ENCODE data around the gene FAM216A. TPM values are rescaled to one million over a fixed set of nuclear protein-coding genes. Genes with fewer than 3 reads are reported as not detected.
"Not testable (repeated sequence)": the region's sequence is repeated elsewhere in the genome, so short reads cannot be mapped to it uniquely, and the experiment has no call there.

FAM216A gene, protein sequence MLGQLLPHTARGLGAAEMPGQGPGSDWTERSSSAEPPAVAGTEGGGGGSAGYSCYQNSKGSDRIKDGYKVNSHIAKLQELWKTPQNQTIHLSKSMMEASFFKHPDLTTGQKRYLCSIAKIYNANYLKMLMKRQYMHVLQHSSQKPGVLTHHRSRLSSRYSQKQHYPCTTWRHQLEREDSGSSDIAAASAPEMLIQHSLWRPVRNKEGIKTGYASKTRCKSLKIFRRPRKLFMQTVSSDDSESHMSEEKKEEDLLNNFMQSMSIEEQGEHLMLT
- 10 to 100 TPM in 3 of 5 donors, 1 to 10 TPM in 2; 6.3 to 16.5 (median 13.2) TPM for total RNA-seq
- total RNA-seq (2013): 9.7 TPM
- total RNA-seq: 4.2 to 52.8 (median 14.6) reads per million in 29 experiments

DNA sequence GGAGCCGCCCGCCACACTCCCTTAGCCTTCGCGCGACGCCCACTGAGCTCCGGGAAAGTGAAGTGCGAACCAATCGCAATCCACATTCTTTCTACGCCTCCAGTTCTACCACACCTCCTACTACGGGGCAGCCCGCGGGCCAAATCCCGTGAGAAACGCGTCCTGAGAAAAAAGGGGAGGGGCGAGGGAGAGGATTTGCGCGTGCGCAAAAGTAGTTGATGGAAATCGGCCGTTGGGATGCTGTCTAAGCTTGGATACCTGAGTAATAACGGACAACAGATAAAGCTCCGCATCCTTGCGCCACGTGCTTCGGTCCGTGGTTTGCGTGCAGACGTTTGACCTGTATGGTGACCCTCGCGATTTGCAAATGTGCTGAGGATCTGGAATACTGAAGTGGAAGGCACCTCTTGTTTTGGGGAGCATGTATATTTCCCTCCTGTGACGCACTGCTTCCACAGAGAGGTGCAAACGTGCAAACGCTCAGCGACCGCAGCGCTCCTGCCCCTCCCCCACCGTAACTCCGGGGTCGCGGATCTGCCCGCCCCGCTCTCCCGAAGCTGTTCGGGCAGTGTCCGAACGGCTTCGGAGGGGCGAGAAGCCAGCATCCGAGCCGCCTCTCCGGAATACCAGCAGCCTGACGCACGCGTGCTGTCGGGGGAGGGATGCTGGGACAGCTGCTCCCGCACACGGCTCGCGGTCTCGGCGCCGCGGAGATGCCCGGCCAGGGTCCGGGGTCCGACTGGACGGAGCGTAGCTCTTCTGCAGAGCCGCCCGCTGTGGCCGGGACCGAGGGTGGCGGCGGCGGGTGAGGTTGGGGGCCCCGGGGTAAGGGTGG, at the start of gene FAM216A, which contains the start of gene GPN3:
Gene FAM216A, plus strand, starts transcription at position 632 of the 835 bp plus-strand sequence. Its CDS starts 31 bp downstream, at position 663.
Gene GPN3, minus strand, starts transcription at position 44 of the 835 bp plus-strand sequence. CDS start 54 bp downstream, outside the sequence.
- H3K9me3 Mint-ChIP-seq: no peaks in the 10 kb centered on the region
- H3K27me3 Mint-ChIP-seq: no peaks in the 10 kb centered on the region
- Histone ChIP-seq H3K4me1 (ENCODE audit: control insufficient read depth in 1 of 2, extremely low read depth in 1 of 2, insufficient read depth in 2 of 2, low read length in 2 of 2) (peaks cover 10 to 26% of the 10 kb centered on the region in 2 experiments), H3K4me3 (ENCODE audit: control insufficient read depth in 1 of 2, extremely low read depth in 1 of 2, low read length in 1 of 2) (peak within 1 kb of the TSS; percentile 84 to 91), H3K27me3 (replicated peaks in 1 of 2; ENCODE audit: control insufficient read depth in 2 of 2, extremely low read depth in 1 of 2, insufficient read depth in 2 of 2, low read length in 1 of 2) (no peaks in the 10 kb centered on the region), H3K9me3 (no peaks in the 10 kb centered on the region), H3K36me3 (ENCODE audit: control insufficient read depth in 2 of 2, extremely low read depth in 1 of 2, insufficient read depth in 1 of 2, low read length in 1 of 2) (peaks cover 0 to 15% of the 10 kb centered on the region in 2 donors), H3K27ac (ENCODE audit: low read length) (peak within 1 kb of the TSS; percentile 81)
- H3K36me3 Mint-ChIP-seq: peaks cover 5% of the 10 kb centered on the region
- ChIA-PET CTCF (interaction anchor here (0.6 to 5.5 kb wide), 21 partner anchors 14 to 624 kb away, joined by 3 to 49 read pairs (median 4); partner anchors contain the start of genes ARPC3 (in 1 of the 2), RAD9B (in 1 of the 2) and VPS29 (in 1 of the 2)), POLR2A (interaction anchor here (0.6 to 2.6 kb wide), 3 partner anchors 18 to 273 kb away, joined by 4 to 9 read pairs (median 4); partner anchors contain the start of gene ARPC3 (in 1 of the 2))
- H3K4me1 Mint-ChIP-seq: peaks cover 30 to 44% (median 41%) of the 10 kb centered on the region in 3 donors
- WGBS (ENCODE audit: insufficient coverage): under 1% methylated on average over 64 of the region's 78 CpGs
- peak within 1 kb of the TSS; percentile 90 to 93 for H3K27ac Mint-ChIP-seq
- DNase-seq: peak; percentile 90 to 97 (median 93)
- peak within 1 kb of the TSS; percentile 81 to 97 (median 97) for H3K4me3 Mint-ChIP-seq
- peak; percentile 84 to 90 (median 86) for ATAC-seq (replicated peaks in 1 of 4)

DNA sequence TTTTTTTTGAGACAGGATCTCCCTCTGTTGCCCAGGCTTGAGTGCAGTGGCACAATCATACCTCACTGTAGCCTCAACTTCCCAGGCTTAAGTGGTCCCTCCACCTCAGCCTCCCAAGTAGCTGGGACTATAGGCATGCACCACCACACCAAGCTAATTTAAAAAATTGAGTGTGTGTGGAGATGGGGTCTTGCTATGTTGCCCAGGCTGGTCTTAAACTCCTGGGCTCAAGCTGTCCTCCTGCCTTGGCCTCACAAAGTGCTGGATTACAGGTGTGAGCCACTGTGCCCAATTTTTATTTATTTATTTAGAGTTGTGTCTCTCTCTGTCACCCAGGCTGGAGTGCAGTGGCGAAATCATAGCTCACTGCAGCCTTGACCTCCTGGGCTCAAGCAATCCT, 48.0 kb upstream of the FAM216A start:
- H3K27me3 ChIP-seq (replicated peaks in 1 of 2; ENCODE audit: control insufficient read depth in 2 of 2, extremely low read depth in 1 of 2, insufficient read depth in 2 of 2, low read length in 1 of 2): peaks cover 0 to 11% of the 10 kb centered on the region in 2 experiments
- H3K27ac Mint-ChIP-seq; H3K4me3 Mint-ChIP-seq; H3K4me3 ChIP-seq (ENCODE audit: control insufficient read depth in 1 of 2, extremely low read depth in 1 of 2, low read length in 1 of 2); H3K27ac ChIP-seq (ENCODE audit: low read length); H3K36me3 ChIP-seq (ENCODE audit: control insufficient read depth in 2 of 2, extremely low read depth in 1 of 2, insufficient read depth in 1 of 2, low read length in 1 of 2); H3K4me1 ChIP-seq (ENCODE audit: control insufficient read depth in 1 of 2, extremely low read depth in 1 of 2, insufficient read depth in 2 of 2, low read length in 2 of 2); H3K27me3 Mint-ChIP-seq; H3K9me3 Mint-ChIP-seq; DNase-seq; ATAC-seq (replicated peaks in 1 of 4); H3K4me1 Mint-ChIP-seq; H3K36me3 Mint-ChIP-seq; H3K9me3 ChIP-seq: not testable (repeated sequence)
- ChIA-PET POLR2A (interaction anchor here in 1 of 2 donors (0.5 kb wide), 1 partner anchor 121 kb away, joined by 8 read pairs; no protein-coding TSS in a partner anchor), CTCF (interaction anchor here (0.6 to 1.2 kb wide), 3 partner anchors 11 to 184 kb away, joined by 3 to 5 read pairs (median 4); no protein-coding TSS in a partner anchor)
- no CpG with 5 or more reads among the region's 1 CpG for WGBS (ENCODE audit: insufficient coverage)

DNA sequence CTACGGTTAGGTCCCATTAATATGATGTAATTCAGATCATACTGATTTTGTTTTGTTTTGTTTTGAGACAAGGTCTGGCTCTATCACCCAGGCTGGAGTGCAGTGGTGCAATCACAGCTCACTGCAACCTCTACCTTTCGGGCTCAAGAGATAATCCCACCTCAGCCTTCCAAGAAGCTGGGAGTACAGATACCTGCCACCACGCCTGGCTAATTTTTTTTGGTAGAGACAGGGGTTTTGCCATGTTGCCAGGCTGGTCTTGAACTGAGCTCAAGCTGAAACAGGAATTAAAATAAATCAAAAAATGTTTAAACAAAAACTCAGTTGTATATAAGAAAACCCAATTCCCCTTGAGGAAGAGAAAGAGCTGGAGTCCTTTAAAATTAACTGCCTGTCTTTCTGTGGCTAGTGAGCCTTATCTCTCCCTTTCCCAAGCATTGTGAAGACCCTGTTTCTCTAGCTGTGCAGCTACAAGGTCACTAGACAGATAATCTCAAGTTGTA, 47.4 kb upstream of the FAM216A start:
- no peak overlapping the region for H3K4me3 ChIP-seq (ENCODE audit: control insufficient read depth in 1 of 2, extremely low read depth in 1 of 2, low read length in 1 of 2)
- POLR2A ChIA-PET: no interaction called here

DNA sequence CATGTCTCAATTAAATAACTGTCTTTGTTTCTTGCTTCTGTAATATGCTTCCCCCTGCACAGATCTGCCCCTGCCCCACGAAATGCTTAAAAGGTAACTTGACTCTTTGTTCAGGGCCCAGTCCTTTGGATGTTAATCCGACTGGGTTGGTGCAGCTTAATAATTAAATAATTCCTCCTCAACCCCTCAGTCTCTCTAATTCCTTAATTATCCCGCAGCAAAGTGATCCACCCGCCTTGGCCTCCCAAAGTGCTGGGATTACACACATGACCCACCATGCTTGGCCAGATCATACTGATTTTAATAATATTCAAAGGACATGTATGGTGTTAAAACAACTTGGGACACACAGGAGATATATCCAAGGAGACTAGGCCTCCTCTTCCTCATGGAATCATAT, 46.9 kb upstream of the FAM216A start:
- POLR2A ChIA-PET: no interaction called here

More for the DNA sequence above, 47.4 kb upstream of the FAM216A start:
- Mint-ChIP-seq H3K36me3 (no peaks in the 10 kb centered on the region), H3K9me3 (no peaks in the 10 kb centered on the region), H3K4me1 (no peaks in the 10 kb centered on the region), H3K4me3 (no peak overlapping the region), H3K27ac (no peak overlapping the region), H3K27me3 (no peaks in the 10 kb centered on the region)
- no peak for ATAC-seq (replicated peaks in 1 of 4)
- Histone ChIP-seq H3K27ac (ENCODE audit: low read length) (no peak overlapping the region), H3K27me3 (replicated peaks in 1 of 2; ENCODE audit: control insufficient read depth in 2 of 2, extremely low read depth in 1 of 2, insufficient read depth in 2 of 2, low read length in 1 of 2) (peaks cover 0 to 11% of the 10 kb centered on the region in 2 experiments), H3K4me1 (ENCODE audit: control insufficient read depth in 1 of 2, extremely low read depth in 1 of 2, insufficient read depth in 2 of 2, low read length in 2 of 2) (no peaks in the 10 kb centered on the region), H3K9me3 (no peaks in the 10 kb centered on the region), H3K36me3 (ENCODE audit: control insufficient read depth in 2 of 2, extremely low read depth in 1 of 2, insufficient read depth in 1 of 2, low read length in 1 of 2) (no peaks in the 10 kb centered on the region)
- no CpG with 5 or more reads among the region's 3 CpGs for WGBS (ENCODE audit: insufficient coverage)
- CTCF ChIA-PET: interaction anchor here in 1 of 2 donors (1.2 to 1.3 kb wide), 2 partner anchors 10 to 47 kb away, joined by 3 to 5 read pairs; partner anchors contain the start of gene GPN3
- no peak for DNase-seq

DNA sequence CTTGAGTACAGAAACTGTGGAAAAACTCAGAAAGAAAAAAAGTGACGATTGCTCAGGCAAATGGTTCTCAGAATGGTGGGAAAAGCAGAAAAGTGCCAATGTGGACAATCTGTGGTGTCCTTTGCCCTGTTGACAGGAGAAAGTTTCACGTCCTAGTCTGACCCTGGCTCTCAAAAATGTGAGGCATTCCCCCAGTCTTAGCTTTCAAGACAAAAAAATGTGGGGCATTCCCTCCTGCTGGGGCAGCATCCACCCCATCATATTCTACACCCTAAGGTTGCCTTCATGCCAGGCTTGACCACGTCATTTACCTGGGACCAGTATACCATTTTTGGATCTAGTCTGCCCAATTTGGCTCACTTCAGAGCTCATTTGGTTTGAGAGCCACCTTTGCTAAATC, 44.4 kb upstream of the FAM216A start:
- Mint-ChIP-seq H3K4me1 (no peaks in the 10 kb centered on the region), H3K36me3 (no peaks in the 10 kb centered on the region), H3K9me3 (no peaks in the 10 kb centered on the region), H3K27me3 (no peaks in the 10 kb centered on the region), H3K4me3 (no peak overlapping the region), H3K27ac (no peak overlapping the region)
- Histone ChIP-seq H3K27me3 (replicated peaks in 1 of 2; ENCODE audit: control insufficient read depth in 2 of 2, extremely low read depth in 1 of 2, insufficient read depth in 2 of 2, low read length in 1 of 2) (peaks cover 0 to 13% of the 10 kb centered on the region in 2 experiments), H3K4me1 (ENCODE audit: control insufficient read depth in 1 of 2, extremely low read depth in 1 of 2, insufficient read depth in 2 of 2, low read length in 2 of 2) (no peaks in the 10 kb centered on the region), H3K4me3 (ENCODE audit: control insufficient read depth in 1 of 2, extremely low read depth in 1 of 2, low read length in 1 of 2) (no peak overlapping the region), H3K36me3 (ENCODE audit: control insufficient read depth in 2 of 2, extremely low read depth in 1 of 2, insufficient read depth in 1 of 2, low read length in 1 of 2) (no peaks in the 10 kb centered on the region), H3K27ac (ENCODE audit: low read length) (no peak overlapping the region), H3K9me3 (no peaks in the 10 kb centered on the region)
- WGBS (ENCODE audit: insufficient coverage): 61% methylated on average over 3 of the region's 3 CpGs
- CTCF ChIA-PET: interaction anchor here in 1 of 2 donors (0.9 to 2.3 kb wide), 2 partner anchors 26 to 324 kb away, joined by 3 to 5 read pairs; partner anchors contain the start of gene ARPC3
- POLR2A ChIA-PET: no interaction called here
- ATAC-seq (replicated peaks in 1 of 4): no peak
- DNase-seq: no peak

More for the DNA sequence above, 46.9 kb upstream of the FAM216A start:
- no peaks in the 10 kb centered on the region for H3K36me3 ChIP-seq (ENCODE audit: control insufficient read depth in 2 of 2, extremely low read depth in 1 of 2, insufficient read depth in 1 of 2, low read length in 1 of 2)
- no peaks in the 10 kb centered on the region for H3K4me1 ChIP-seq (ENCODE audit: control insufficient read depth in 1 of 2, extremely low read depth in 1 of 2, insufficient read depth in 2 of 2, low read length in 2 of 2)
- no peaks in the 10 kb centered on the region for H3K9me3 ChIP-seq
- CTCF ChIA-PET: interaction anchor here in 1 of 2 donors (1.1 to 1.3 kb wide), 3 partner anchors 10 to 46 kb away, joined by 3 to 5 read pairs (median 3); partner anchors contain the start of gene GPN3
- 60% methylated on average over 1 of the region's 4 CpGs for WGBS (ENCODE audit: insufficient coverage)
- no peaks in the 10 kb centered on the region for H3K27me3 Mint-ChIP-seq
- no peaks in the 10 kb centered on the region for H3K9me3 Mint-ChIP-seq
- no peaks in the 10 kb centered on the region for H3K4me1 Mint-ChIP-seq
- no peak overlapping the region for H3K27ac ChIP-seq (ENCODE audit: low read length)
- H3K27ac Mint-ChIP-seq: no peak overlapping the region
- H3K4me3 ChIP-seq (ENCODE audit: control insufficient read depth in 1 of 2, extremely low read depth in 1 of 2, low read length in 1 of 2): no peak overlapping the region
- no peak overlapping the region for H3K4me3 Mint-ChIP-seq
- H3K36me3 Mint-ChIP-seq: no peaks in the 10 kb centered on the region
- ATAC-seq (replicated peaks in 1 of 4) (no peak), DNase-seq (no peak)
- H3K27me3 ChIP-seq (replicated peaks in 1 of 2; ENCODE audit: control insufficient read depth in 2 of 2, extremely low read depth in 1 of 2, insufficient read depth in 2 of 2, low read length in 1 of 2): peaks cover 0 to 11% of the 10 kb centered on the region in 2 experiments

DNA sequence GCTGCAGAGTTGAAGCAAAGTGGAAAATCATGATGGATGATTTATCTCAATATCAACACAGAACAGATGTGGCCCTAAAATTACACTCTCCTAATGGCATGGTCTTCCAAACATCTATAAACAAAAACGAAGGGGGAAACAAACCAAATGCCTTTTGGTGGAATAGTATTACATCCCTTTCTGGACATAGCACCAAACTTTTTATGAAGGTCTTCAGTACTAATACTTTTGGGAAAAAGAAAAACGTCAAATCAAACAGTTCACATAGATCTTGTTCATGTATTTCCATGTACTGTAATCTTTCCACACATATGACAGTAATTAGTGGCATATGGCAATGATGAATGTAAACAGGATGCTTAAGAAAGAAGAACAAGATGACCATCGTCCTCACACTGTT, 42.2 kb upstream of the FAM216A start:
- DNase-seq: no peak
- Histone ChIP-seq H3K9me3 (no peaks in the 10 kb centered on the region), H3K4me3 (ENCODE audit: control insufficient read depth in 1 of 2, extremely low read depth in 1 of 2, low read length in 1 of 2) (no peak overlapping the region), H3K27me3 (replicated peaks in 1 of 2; ENCODE audit: control insufficient read depth in 2 of 2, extremely low read depth in 1 of 2, insufficient read depth in 2 of 2, low read length in 1 of 2) (peaks cover 0 to 7% of the 10 kb centered on the region in 2 experiments), H3K27ac (ENCODE audit: low read length) (no peak overlapping the region), H3K4me1 (ENCODE audit: control insufficient read depth in 1 of 2, extremely low read depth in 1 of 2, insufficient read depth in 2 of 2, low read length in 2 of 2) (peaks cover 0 to 4% of the 10 kb centered on the region in 2 experiments), H3K36me3 (ENCODE audit: control insufficient read depth in 2 of 2, extremely low read depth in 1 of 2, insufficient read depth in 1 of 2, low read length in 1 of 2) (no peaks in the 10 kb centered on the region)
- Mint-ChIP-seq H3K4me3 (no peak overlapping the region), H3K4me1 (peaks cover 0 to 2% (median 0%) of the 10 kb centered on the region in 3 donors), H3K27me3 (no peaks in the 10 kb centered on the region), H3K27ac (no peak overlapping the region), H3K36me3 (no peaks in the 10 kb centered on the region), H3K9me3 (no peaks in the 10 kb centered on the region)
- POLR2A ChIA-PET: no interaction called here
- no CpG with 5 or more reads among the region's 3 CpGs for WGBS (ENCODE audit: insufficient coverage)
- CTCF ChIA-PET: no interaction called here
- no peak for ATAC-seq (replicated peaks in 1 of 4)
